Posterior vena cava (tissue), 2 donors: ENCODE data around the gene UBR4. TPM values are rescaled to one million over a fixed set of nuclear protein-coding genes. Genes with fewer than 3 reads are reported as not detected.

Experiments
- DNase-seq: peaks from one replicate; pipeline ENCODE4 v3.0.0-alpha.2; 2020; ENCODE audit warnings: low spot score
- intact Hi-C, 2 donors: fragments of 100-400 bp; cut with DNase I; formaldehyde crosslinking; loops; one replicate each; pipeline versions ENCODE4 v1.14.1 to v1.14.2; 2022 to 2023
- total RNA-seq, 2 donors: library from RNA; stranded (reverse); fragmentation: NEBNext Ultra II Directional; extraction: Animal tissue kit (Norgen Biotek cat#: 25700); gene quantifications; one replicate each; pipeline ENCODE4 v1.2.1, GENCODE V29; 2021
- donor health status: DM: yes; HTN: yes; CAD: no.
- donor health status: DM: yes; HTN: yes; CAD: no.

UBR4 gene
- total RNA-seq, 2 donors from 2014 or later, result 111 to 120 TPM

DNA sequence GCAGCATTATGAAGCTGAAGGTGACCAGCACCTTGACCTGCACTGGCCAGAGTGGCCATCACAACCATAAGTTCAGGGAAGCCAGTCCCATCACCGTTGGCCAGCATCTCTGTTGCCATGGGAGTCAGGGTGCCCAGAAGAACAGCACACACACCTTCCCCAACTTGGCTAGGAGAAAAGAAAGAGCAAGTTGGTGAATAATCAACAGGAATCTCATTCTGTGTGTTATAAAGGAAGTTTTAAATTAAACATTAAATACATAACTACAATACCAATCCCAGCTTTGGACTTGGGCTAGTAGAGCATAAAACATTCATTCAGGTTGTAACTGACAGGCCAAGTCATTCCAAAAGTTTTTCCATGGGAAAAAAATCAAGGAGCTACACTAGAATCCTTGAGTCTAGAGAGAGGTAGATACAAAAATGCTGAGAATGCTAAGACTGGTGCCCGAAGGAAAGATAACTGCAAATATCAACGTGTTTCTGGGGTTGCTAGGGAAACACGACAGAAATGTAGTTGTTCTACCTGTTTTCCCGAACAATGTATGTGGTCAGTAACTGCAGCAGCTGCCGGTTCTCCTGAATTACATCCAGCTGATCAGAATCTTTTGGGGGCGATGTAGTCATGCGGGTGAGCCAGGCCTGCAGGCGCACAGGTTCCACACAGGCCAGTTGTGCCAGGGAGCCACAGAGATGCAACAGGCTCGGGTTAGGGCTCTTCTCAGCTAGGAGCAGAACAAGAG lies 45.6 kb downstream of the UBR4 start:
- intact Hi-C loops, result no loop called here
- no peak for DNase-seq

DNA sequence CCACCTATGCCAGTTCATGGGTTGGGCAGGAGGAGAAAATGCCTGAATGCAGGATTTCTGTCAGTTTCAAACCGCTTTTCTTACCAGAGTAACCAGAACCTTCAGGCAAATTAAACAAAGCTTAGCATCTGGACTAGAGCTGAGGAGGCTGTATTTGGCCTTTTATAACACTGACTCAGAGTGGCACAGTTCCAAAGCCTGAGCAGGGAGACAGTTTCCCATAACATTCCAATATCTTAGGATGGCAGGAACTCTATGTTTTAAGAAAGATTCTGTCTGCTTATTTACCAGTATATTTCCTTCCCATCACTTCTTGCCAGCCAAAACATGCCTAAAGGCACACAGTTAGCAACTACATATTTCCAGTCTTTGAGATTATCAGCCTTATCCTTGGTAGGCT lies 46.8 kb downstream of the UBR4 start:
- no peak for DNase-seq
- intact Hi-C loops, result loop anchor here in 1 of 2 donors (1.0 kb wide), 1 partner anchor 39 kb away; no protein-coding TSS in a partner anchor

DNA sequence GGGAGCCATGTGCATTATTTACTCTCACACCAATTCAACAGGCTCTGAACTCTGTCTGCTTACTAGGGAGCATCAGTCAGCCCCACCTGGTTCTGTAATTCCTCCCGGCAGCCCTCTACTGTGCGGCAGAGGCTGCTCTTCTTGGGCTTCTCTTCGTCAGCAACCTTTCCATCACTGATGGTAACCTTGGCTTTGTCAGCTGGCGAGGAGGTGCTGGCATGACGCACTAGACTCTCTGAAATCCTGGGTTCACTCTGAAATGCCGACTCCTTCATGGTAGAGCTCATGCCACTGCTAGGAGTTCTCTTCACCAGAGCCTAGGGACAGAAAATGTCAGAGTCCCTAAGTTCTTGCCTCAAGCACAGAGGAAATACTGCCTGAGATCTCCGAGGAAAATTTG lies 49.2 kb downstream of the UBR4 start:
- intact Hi-C loops, result no loop called here
- no peak for DNase-seq

DNA sequence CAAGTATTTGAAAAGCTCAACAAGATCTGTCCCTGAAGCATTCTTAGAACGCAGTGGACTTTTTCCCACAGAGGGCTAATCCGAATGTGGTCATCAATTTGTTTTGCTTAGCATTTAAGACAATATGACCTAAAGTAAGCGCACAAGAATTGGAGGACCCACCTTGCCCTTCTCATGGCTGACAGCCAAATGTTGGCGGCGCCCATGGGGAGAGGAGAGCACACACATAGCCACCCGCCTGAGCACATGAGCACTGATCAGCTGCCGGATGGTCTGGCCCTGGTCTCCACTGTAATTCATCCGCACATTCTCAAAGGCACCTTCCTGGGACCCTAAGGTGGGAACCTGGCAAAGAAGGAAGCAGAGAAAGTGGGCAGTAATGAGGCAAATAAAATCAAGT lies 52.4 kb downstream of the UBR4 start:
- no peak for DNase-seq
- intact Hi-C loops, result no loop called here

DNA sequence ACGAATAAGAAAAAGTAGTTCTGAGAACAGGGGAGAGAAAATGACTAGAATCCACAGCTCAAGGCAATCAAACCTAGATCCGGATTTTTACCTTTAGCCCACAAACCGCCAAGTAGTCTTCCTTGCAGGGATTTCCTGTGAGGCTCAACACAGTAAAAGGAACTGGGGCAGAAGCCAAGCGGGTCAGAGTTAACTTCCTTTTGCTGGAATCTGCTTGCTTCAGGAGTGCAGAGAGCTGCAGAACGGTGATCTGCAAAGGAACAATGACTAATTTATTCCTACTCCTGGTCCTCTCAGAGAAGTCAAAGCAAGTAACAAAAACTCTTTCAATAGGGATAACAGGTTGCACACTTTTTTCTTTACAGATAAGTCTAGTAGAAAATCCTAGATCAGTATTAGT lies 53.4 kb downstream of the UBR4 start:
- DNase-seq, result no peak
- intact Hi-C loops, result no loop called here

DNA sequence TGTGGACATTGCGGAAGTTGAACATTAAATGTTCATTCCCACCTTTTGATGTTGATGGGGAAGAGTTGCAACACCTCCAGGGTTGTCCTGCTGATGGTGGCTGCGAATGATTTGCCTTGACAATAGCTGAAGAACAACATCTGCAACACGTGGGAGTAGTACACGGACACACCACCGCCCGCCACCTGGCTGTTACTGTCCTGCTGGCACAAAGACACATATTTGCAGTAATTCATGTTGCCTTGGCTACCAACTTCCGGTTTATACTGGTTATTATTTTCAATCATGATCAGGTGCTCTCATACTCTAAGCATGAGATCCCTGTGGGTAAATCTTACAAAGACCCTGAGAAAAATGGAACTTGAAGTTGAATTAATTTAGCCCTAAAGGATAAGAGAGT lies 55.2 kb downstream of the UBR4 start:
- intact Hi-C loops, result no loop called here
- no peak for DNase-seq

DNA sequence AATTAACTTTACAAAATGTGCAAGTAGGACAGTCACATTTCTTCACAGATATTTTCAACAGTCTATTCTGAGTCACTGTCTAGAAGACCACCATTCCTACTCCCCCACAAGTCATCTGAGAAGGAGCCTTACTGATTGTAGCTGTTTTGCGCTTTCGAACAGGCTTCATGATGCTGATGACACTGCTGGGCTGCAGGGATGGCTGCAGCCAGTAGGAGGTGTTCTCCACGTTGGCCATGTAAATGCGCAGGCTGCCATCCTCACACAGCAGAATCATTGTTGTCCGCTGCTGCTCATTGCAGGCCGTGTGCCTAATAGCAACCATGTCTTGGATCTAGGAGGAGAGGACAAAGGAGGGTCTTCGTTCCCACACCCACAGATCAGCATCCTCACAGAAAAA lies 56.9 kb downstream of the UBR4 start:
- intact Hi-C loops, result no loop called here
- DNase-seq, result no peak

DNA sequence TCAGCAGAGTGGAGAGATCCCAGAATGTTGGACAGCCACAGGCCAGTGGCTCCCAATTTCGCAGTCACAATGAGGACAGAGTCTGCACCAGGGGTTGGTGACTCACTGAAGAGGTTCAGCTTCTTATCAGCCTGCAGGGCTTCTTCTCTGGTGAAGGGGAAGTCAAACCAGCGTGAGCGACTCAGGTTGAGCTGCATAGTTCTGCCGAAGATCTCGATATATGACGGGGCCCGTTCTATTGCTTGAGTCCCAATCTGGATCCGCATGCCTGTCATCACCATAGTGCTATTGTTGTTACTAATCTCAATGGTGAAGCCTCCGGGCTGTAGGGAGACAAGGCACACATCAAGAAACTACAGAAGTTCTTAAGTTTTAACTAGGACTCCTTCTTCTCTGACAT lies 58.5 kb downstream of the UBR4 start:
- intact Hi-C loops, result no loop called here
- no peak for DNase-seq

DNA sequence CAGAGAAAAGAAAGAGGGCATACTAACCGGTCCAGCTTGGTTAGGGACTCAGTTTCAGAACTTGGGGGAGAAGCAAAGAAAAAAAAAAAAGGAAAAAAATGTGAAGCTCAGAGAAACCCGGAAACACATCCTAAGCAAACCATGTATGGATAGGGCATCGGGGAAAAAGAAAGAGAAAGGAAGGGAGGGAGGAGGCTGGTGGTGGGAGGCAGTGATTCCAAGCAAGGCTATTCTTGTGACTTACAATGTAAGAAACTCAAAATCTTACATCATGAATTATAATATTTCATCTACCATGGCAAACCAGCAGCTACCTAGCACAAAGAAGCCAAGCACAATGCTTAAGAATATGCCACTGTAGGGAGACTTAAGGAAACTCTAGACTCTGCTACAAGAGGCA lies 60.3 kb downstream of the UBR4 start:
- intact Hi-C loops, result no loop called here
- no peak for DNase-seq

DNA sequence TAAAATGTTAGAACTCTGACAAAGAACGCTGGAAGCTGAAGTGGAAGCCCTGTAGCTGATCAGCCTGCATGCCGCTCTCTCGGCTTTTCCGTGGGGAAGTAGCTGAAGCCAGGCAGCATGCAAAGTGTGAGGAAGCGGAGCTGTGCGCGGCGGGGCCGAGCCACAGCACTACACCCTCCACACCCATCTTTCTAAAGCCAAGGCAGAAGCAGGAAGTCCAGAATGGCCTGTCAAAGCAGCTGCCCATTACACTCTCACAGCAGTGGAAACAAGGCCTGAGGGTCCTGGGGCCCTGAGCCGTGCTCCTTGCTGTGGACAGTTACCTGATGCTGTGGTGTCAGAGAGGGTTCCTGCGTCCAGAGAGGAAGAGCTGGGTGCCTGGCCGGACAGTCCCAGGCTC lies 69.6 kb downstream of the UBR4 start:
- no peak for DNase-seq
- intact Hi-C loops, result no loop called here

DNA sequence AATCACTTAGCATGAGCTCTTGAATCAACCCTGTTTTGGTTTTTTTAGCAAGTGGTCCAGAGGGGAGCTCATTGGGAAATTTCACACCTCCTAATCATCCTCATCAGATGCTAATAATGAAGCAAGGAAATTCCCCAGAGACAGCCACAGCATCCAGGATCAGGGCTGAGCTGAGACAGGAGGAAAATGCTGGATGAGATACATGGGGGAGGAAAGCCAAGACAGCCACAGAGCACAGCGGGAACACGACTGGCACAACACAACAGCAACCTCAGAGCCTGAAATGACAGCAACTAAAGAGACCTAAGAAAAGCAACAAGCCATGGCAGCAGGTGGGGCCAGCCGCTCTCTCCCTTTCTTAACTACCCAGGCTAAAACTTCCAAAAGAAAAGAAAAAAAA lies 70.4 kb downstream of the UBR4 start:
- intact Hi-C loops, result loop anchor here in 1 of 2 donors (5.0 kb wide), 1 partner anchor 33 kb away; no protein-coding TSS in a partner anchor
- no peak for DNase-seq

DNA sequence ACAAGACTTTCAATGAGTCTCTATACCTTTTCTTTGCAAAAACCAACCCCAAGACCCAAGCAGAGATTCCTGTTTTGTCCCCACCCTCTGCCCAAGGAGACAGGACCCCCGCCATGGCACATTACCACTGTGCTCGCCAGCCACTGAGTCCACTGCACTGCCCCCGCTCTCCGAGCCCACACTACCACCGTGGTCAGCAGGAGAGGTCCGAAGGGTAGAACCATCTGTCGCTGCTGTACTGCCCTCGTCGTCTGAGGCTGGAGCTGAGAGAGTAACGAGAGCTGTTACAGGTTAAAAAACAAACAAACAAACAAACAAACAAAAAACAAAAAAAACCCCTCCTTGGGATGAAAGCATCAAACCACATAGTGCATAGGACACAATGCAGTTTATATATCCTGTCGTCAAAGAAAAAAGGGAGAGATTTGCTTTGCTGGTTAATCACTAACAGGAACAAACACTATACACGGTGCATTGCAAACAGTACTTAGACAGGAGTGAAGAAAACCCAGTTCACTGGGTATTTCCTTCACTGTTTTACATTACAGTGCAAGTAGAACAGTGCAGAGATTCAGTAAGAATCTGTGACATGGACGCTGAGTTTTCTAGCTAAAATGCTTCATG lies 71.0 kb downstream of the UBR4 start:
- intact Hi-C loops, result loop anchor here in 1 of 2 donors (5.0 kb wide), 1 partner anchor 33 kb away; no protein-coding TSS in a partner anchor
- no peak for DNase-seq

DNA sequence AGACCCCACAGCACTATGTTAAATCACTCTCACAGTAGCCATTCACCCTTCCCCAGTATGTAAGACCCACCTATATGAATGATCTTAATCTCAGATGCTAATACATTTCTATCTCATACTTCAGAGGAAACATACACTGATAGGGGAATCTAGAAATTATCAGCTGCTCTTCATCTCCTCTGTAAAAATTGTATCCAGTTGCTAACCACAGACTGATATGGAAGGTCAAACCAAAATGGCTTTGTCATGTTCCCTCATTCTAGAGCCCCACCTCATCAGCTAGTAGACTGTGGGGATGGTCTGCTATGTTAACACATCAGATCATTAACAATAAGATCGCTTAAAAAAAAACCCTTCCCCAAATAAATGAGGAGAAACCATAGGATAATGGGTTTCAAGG lies 71.7 kb downstream of the UBR4 start:
- no peak for DNase-seq
- intact Hi-C loops, result loop anchor here in 1 of 2 donors (5.0 kb wide), 1 partner anchor 34 kb away; no protein-coding TSS in a partner anchor

DNA sequence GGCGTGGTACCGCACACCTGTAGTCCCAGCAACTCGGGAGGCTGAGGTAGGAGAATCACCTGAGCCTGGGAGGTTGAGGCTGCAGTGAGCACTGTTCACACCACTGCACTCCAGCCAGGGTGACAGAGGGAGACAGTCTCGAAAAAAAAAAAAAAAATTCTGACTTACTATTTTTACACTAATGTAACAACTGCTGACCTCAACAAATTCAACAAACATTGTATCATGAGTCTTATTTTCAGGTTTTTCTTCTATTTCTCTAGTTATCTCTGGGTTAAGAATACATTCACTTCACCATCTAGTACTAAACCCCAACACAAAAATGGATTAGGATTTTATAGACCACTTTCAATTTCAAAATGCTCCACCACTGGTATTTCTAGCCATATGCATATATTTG lies 72.9 kb downstream of the UBR4 start:
- intact Hi-C loops, result loop anchor here in 1 of 2 donors (5.0 kb wide), 1 partner anchor 35 kb away; no protein-coding TSS in a partner anchor
- DNase-seq, result no peak

DNA sequence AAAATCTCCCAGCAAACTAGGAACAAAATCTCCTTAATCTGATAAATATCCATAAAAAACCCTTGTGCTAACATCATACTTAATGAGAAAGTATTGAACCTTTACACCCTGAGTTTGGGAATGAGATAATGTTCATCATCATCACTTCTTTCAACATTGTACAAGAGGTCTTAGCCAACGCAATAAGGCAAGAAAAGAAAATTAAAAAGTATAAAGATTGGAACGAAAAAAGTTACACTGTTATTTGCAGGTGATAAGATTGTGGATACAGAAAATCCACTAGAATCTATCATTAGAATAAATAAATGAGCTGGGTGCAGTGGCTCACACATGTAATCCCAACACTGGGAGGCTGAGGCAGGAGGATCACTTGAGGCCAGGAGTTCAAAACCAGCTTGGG lies 76.7 kb downstream of the UBR4 start:
- intact Hi-C loops, result no loop called here
- DNase-seq, result no peak

DNA sequence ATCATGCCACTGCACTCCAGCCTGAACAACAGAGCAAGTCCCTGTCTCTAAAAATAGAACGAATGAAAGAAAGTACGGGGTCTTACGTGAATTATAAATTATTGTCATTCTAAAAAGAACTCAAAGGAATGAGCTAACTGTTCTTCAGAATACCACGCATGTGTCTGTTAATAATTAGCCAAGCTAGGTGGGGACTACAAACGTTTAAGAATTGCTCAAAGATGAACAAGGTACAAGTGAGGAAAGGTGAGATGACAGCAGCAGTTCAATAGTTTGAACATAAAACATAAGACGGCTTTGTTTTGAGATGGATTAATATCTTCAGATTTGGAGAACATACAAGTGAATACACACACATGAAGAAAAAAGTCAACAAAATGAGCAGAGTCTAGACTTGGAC lies 79.6 kb downstream of the UBR4 start:
- intact Hi-C loops, result no loop called here
- no peak for DNase-seq

DNA sequence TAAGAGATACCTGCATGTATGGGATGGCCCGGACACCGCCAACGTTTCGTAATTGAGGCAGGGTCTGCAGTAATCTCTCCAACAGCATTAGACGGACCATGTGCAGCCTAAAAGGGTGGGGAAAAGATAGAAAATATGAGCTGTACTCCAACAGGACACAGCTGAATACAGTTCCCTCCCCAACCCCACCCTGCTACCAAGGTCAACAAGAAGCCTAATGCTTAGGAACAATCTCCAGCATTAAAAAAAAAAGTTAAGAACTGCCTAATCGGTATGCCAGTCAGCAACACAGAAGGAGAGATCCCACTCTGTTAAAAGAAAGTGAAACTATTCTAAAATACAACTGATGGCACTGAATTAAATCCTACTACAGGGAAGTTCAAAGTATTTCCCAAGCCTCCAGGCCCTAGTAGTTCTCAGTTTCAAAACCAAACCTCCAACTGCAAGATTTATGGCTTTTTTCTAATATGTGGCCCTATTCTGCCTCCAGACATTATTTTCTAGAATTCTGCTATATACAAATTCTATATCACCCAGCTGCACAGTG lies 81.0 kb downstream of the UBR4 start:
- intact Hi-C loops, result no loop called here
- no peak for DNase-seq

DNA sequence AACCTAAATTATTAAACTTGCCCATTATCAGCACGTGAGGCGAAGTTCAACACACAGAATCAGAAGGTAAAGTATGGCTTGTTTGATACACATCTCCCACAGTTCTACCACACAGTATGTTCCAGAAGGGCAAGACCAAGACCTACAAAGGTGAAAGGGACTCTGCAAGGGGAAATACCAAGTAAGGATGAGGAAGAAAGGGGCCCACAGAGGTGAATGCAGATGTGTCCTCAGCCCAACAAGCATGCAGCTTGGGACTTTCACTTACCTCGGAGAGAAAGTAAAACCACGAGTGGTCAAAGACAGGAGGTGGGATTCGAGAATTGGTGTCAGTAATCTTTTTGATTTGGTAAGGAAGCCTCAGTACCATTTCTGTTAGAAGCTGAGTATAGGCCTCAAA lies 85.8 kb downstream of the UBR4 start:
- DNase-seq, result no peak
- intact Hi-C loops, result no loop called here

DNA sequence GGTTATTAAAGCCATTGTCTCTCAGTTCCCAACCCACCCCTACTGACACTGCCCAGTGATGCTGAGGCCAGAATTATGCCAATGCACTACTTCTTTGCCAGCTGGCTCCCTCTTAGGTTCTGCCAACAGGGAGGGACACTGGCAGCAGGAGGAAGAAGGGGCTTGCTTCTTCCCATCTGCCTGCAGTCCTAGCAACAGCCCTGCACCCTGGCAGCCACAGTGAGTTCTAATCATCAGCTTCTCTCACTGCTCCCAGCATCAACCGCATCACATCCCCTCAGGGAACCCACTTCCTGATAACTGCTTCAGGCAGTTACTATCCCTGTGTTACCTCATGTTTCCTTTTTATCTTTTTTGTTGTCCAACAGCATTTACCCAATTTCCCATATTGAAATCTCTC lies 86.2 kb downstream of the UBR4 start:
- intact Hi-C loops, result no loop called here
- no peak for DNase-seq

DNA sequence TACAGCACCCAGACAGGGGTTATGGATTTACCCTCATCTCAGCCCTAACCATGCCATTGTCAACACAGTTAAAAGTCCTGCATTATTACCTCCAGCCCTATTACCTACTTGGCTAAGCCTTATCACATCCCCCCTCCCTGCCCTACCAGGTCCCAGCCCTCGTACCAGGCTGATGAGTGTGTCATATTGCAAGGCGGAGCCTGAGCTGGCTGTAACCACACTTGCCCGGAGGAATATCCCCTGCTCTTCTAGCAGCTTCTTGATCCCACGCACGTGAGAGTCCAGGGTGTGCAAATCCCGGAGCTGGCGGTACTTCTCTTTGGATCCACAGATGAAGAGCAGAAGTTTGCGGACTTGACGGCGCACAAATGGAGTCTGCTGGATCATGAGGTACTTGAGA lies 87.4 kb downstream of the UBR4 start:
- intact Hi-C loops, result no loop called here
- DNase-seq, result no peak

DNA sequence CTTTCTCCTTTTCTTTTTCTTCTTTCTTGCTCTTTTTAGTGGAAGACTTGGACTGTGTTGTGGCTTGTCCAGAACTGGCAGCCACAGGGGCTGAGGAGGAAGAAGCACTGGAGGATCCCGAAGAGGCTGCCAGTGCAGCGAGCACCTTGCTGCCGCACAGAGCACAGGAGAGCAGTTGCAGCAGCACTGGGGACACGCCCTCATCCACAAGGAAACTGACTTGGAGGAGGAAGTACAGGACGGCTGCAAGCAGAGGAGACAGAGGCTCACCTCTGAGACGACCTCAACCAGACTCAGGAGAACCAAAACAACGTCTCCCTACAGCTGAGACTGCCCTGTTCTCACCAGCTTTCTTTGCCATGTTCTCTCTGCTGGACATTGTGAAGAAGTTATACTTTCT lies 88.9 kb downstream of the UBR4 start:
- intact Hi-C loops, result no loop called here
- DNase-seq, result no peak
